GM11168 (cell line): Measurements from ENCODE around the gene B4GALT1.

Experiments used
- in situ Hi-C: fragments of 300-500 bp; cut with MboI; formaldehyde crosslinking; loops from one replicate; pipeline ENCODE4 v1.12.0; 2022; ENCODE audit warnings: low sequenced_read_pairs; ENCODE audit not compliant: unreplicated experiment

B4GALT1 gene

GRCh38 chr9:33068991-33069390 is 98.1 kb downstream of the B4GALT1 start:
- in situ Hi-C loops = no loop called here

GRCh38 chr9:33065157-33066076 is 101.7 kb downstream of the B4GALT1 start:
- in situ Hi-C loops = no loop called here
